NCI-H345 treated with DMSO at 0.1 percent for 48 hours (cell line): Measurements from ENCODE around the gene HSF5.

ENCODE experiments used
- DNase-seq: peaks from one replicate; lab custom pipeline; 2025; ENCODE audit not compliant: unreplicated experiment; lab: John Stamatoyannopoulos, UW

The HSF5 gene, protein sequence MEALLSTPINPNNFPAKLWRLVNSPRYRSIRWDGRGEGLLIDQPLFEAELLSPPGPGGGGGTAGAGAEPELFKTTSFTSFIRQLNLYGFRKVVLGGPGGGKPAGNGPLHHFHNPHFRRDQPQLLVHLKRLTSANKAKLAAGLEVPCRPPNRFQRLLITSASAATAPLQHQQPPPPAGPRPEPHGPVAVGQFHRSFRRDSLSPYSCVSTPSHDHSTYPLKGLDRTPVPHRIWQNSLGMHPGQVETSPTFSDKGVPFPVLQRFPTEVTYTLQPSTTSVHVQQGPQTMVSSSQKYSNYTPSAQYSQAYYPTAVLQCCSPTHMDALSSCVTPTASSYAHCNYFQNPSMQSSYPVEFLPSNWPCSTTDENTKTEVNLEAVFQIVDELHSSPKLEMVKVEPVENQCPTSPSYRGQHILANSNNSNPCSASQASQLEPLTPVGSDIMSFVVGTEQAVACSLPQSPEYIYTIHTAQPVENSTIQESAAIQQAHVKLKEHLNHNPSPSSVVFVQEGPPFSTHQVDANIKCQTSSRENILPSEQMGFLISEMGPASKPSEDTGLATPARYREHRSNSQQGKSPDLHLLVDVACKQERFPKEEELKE

DNA sequence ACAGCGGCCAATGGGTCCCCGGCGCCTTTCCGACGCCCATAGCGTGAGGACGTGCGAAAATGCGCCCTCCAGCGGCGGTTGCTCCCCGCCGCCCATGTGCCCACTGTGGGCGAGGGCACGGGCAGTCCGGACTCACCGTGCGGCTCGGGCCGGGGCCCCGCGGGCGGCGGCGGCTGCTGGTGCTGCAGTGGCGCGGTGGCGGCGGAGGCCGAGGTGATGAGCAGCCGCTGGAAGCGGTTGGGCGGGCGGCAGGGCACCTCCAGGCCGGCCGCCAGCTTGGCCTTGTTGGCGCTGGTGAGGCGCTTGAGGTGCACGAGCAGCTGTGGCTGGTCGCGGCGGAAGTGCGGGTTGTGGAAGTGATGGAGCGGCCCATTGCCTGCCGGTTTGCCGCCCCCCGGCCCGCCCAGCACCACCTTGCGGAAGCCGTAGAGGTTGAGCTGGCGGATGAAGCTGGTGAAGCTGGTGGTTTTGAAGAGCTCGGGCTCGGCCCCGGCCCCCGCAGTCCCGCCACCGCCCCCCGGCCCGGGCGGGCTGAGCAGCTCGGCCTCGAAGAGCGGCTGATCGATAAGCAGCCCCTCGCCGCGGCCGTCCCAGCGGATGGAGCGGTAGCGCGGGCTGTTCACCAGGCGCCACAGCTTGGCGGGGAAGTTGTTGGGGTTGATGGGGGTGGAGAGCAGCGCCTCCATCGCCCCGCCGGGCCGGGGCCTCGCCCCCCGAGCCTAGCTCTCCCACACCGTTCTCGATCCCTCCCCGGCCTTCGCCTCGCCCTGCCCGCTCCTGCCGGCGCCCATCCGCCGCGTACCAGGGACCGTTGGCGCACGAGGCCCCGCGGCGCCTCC lies at the start of gene HSF5:
Gene HSF5, minus strand, starts transcription at position 820 of the 839 bp plus-strand sequence. Its CDS starts 134 bp downstream, at position 686.
- DNase-seq = no peak

DNA sequence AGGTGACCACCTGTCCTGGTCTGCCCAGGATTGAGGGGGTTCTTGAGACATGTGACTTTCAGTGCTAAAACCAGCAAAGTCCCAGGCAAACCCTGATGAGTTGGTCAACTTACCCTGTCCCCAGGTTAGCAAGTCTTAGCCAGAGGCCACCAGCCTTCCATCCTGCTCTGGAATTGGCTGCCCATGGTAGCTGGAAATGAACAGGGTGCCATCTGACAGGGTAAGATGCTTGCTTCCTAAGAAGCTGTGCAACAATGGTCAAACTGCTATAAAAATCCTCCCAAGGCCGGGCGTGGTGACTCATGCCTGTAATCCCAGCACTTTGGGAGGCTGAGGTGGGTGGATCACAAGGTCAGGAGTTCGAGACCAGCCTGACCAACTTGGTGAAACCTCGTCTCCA lies 49.1 kb upstream of the HSF5 start:
- DNase-seq = no peak

DNA sequence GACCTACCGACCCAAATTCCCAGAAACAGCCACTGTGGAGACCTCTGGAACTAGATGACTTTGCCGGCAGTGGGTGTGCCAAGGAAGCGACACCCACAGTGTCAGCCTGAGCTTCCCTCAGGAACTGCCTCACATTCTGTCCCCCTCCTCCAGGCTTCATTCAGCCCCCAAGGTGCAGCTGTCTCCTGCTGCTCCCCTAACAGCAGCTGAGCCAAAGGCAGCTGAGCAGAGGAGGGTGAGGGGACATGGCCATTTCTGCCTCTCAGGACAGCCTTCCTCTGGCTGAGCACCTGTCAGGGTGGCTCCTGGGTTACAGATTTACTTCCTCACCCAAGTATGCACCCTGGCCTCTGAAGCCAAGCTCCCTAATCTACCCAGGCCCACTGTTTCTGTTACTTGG lies 48.3 kb upstream of the HSF5 start:
- no peak for DNase-seq

DNA sequence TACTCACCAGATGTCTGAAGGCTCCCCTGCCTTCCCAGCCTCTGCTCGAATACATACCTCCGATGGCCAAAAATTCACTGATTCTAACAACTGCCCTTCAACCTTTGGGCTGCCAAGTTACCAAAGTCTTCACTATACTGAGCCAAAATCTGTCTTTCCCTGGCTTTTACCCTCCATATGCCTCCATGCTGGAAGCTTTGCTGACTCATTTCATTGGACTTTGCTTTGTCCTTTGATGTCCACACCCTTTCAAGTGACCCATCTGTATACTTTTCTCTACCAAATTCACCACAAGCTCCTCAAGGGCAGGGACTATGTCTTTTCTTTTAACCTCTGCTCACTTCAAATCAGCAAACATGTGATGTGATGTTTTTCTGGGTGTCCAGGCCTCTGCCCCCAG lies 47.2 kb upstream of the HSF5 start:
- no peak for DNase-seq

DNA sequence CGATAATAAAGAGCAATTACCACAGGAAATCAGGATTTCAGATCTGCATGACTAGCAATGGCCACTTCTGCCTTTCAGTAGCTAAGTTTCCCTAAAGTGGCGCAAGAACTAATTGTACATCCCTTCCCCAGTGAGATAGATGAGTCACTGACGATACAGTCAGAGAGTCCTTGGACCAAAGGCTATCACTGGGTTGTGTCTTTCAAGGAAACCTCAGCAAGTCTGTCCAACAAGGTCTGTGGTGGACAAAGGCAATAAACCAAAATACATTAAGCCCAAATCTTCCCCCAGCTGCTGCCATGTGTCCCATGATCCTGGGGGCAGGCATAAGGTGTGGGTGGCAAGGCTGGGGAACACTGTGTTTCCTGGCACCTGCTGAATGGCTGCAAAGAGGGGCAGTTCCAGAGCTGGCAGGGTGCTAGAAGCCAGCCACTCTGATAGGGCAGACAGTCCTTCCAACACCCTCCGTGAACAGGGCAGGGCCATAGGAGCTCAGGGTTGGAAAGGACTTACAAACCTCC lies 46.8 kb upstream of the HSF5 start:
- no peak for DNase-seq

DNA sequence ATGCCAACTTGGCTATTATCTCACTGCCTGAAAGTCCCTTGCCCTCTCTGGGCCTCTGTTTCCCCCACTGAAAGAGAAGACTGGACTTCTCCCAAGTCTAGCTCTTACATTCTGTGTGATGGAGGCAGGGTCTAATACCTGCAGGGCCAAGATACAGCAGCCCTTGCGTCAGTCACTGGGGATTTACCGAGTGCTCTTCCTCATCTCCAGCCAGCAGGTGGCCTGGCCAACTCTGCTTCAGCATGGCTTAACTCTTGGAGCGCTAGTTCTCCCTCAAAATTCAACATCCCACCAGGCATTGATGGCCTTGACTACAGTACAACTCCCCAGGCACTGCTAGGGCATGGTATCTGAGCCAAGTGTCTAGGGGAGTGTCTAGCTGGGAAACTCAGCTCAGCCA lies 46.1 kb upstream of the HSF5 start:
- DNase-seq = no peak

DNA sequence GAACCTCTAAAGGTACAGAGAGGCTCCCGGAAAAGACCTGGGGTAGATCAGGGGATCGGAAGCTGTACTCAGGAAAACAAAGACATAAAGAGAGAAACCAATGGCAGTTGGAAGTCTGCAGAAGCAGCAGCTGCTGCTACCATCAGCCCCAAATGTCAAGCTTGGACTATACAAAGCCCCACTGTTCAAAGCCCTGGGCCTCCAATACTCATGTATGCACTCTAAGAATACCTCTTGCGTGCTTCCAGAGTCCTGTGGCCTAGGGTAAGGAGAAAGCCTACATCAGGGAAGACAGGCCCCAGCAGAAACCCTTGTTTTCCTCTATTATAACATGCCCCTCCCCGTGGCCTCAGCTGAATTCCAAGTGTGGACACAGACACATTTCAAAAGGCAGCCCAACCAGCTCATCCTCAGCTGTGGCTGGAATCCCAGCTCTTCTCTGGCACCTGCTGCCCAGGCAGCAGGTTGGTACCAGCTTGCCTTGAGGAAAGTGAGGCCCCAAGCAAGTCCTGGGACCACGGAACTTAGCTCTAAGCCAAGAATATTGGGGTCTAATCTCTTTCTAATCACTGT lies 45.5 kb upstream of the HSF5 start:
- DNase-seq = no peak

DNA sequence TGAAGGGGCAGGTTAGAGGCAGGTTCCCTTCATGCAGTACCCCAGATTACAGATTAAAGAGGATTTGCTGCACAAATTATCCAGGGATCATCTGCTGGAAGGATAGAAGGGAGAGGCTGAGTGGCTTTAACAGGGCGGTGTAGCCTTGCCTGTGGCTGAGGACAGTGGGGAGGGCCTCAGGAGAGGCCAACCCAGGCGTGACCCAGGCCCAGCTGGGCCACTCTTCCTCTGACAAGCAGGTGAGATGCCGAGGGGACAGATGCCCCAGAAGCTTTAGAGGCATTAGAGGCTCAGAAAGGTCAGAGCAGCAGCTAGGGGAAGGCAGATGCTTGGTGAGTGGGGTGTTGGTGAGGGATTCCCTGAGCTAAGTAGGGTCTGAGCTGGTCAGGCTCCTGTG lies 44.3 kb upstream of the HSF5 start:
- DNase-seq = no peak

DNA sequence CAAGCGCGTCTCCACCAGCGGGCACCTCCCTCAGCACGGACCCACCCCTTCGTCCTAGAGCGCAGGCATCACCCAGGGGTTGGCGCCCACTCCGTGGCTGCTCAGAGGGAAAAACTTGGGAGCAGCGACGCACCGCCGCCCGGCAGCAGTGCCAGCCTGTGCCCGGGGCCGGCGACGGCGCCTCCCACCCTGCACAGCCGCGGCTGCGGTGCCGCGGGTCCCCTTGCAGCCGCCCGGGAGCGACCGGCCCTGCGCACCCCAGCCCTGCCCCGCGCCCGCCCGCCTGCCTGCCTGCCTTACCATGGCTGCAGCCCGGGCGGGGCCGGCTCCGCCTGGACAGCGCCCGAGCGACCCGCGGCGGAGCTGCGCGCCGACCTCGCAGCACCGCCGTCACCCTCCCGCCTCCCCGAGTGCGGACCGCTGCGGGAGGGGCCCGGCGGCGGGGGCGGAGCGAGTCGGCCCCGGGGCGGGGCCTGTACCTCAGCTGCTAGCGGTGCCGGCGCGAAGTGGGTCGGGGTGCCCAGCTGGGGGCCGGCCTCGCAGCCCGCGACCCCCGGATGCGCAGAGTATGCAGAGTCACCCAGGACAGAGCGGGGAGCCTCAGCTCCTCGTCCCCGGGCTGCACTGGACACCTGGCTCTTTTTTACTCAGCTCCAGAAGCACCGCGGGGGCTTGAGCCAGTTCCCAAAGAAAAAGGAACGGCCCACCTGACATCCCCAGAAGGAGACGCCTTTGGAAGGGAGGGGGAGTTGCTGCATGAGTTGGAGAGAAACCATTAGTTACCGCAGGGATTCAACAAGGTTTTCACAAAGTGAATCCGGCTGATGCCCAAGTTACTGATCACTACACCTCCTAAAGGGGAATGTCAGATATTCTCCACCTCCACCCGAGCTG lies 43.7 kb upstream of the HSF5 start:
- peak; percentile 7 for DNase-seq

DNA sequence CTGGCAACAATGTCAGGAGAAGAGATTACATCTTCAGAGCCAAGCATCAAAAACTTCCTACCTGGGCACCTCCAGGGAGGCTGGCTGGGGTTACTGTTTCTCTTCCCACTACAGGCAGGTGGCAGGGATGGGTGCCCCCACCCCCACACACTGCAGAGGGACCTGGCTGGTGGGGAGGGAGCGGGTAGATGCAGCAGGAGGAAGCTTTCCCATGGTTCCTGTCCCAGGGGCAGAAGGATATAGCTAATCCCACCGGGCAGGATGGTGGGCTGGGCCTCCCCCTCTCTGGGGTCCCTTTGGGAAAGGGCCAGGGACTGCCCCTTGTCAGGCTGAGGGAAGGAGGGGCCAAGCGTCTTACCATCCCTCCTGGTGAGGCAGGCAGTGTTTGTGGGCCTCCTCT lies 42.9 kb upstream of the HSF5 start:
- no peak for DNase-seq

DNA sequence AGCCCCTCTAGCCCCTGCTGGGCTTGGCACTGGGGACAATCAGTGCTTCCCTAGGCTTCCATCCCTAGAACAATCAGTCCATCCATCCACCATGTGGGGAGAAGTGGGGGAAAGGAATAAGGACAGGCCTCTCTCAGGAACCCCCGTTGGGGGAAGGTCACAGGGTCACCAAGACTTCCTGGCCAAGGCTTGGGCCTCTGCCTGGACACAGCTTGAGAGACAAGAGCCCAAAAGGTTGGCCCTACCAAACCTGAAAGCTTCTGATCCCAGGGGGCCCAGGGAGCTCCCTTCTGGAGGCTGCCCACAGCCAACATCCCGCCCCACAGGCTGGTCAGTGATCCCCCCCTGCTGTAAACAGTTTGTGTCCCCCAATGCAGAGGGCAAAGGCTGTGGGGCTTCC lies 42.4 kb upstream of the HSF5 start:
- no peak for DNase-seq

DNA sequence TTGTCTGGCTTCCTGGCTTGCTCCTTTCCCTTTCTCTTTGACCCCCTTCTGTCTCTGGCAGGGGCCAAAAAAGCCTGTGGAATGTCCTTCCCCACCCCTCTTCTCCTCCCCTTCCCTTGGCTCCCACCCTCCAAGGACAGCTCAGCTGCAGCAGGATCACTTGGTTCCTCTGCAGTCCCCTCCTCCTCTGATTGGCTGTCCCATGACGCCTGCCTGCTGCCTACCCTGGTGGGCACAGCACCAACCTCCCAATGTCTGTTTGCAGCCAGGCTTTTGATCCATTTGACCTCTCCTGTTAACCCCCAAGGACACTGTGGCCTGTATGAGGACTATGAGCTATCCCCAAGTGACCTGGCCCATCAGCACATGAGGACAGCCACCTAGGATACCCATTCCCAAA lies 41.1 kb upstream of the HSF5 start:
- no peak for DNase-seq

DNA sequence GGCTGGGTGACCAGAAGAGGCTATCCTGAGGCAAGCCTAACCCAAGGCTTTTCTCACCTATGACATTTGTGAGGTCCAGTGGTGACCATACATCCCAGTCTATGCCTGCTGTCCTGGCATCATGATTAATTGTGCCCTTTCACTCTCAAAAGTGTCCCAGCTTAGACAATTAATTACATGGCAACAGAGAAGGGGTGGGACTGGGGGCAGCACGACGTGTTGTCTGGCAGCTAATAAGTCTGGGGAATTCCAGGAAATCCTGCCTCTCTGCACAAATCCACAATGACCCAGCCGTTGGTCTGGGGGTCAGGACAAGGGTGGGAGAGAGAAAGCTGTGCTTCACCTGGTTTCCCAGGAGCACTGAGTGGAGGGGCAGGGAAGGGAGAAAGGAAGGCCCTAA lies 40.2 kb upstream of the HSF5 start:
- no peak for DNase-seq

DNA sequence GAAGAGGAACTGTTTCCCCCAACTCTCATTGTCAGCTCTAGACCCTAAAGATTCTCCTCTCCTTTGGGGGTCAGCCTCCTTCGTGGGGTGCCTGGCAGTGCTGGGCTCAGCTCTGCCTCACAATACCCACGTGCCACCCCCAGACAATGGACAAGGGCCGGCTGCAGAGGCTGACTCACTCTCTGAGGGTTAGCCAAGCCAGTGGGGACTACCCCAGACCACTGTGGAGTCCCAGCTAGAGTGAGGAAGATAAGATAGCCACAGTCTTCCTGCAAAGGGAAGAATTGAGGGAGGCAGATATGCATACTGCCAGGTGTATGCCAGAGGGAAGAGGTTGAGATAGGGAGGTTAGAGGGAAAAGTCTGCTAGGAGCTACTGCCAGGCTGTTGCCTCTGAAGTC lies 39.7 kb upstream of the HSF5 start:
- DNase-seq = no peak

DNA sequence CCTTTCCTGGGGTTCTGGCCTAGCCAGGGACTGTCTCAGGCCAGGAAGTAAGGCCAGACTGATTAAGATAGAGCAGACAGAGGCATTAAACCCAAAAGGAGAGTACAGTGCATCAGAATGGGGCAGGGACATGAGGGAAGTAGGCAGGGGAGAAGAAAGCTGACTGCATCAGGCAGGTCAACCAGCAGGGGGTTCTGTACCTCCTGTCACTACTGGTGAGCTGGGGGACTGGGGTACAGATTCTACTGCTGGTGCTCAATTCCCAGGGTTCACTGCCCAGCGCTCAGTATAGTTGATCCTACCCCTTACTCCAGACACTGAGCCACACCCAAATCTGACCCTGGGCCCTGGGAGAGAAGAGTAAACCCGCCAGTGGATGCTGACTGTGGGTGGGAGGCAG lies 39.1 kb upstream of the HSF5 start:
- DNase-seq = no peak

DNA sequence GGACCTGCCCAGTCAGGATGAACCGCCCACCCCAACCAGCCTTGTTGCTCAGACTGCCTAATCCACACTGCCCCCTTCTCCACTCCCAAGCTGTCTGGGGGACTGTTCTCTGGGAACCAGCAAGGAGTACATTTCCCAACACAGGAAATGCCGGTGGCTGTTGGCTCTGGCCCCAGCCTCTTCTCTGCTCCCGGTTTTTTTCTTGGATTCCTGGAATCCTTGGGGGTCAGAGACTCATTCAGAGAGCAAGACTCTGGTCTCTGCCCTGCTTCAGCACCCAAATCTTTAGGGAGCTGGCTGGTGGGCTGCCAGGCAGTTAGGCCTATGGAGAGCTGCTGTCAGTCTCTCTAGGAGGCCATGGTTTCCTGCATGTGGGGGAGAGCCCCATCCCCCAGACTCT lies 37.0 kb upstream of the HSF5 start:
- DNase-seq = no peak

DNA sequence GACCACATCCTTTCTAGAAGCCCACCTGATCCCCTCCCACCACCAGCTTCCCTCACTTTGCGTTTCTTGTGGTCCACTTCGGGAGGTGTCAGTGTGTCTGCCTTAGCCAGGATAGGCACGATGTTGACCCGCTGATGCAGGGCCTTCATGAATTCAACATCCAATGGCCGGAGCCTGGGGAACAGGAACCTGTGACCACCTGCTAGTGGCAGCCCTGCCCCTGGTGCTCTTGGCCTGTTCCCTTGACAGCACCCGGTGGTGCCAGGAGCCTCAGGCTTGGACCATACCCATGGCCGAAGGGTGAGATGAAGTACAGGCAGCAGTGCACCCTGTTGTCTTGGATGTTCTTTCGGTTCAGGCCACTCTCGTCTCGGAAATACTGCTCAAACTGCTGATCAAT lies 33.5 kb upstream of the HSF5 start:
- no peak for DNase-seq

DNA sequence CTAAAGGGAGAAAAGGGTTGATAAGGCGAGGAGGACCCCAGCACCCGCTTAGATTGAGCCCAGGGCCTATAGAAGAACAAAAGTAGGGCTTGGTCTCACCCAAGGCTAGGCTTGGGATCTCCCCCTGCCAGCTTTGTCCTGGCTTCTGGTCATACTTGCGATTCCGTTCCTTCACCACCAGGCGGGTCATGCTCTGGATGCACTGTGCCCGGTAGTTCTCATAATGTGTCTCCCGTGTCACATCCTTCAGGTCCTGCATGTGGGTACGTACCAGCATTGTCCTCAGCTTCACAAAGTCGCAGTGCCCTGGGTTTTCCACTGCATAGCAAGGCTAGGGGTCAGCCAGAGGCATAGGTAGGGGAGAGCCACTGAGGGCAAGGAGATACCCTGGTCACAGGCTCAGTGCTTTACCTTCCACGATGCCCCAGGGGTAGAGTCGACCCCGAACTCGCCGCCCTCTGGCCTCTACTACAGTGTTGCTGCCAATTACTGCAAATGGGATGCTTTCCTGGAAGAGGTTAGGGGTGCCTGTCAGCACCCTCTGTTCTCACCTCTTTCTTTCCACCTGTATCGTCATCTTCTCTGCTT lies 32.7 kb upstream of the HSF5 start:
- DNase-seq = no peak

DNA sequence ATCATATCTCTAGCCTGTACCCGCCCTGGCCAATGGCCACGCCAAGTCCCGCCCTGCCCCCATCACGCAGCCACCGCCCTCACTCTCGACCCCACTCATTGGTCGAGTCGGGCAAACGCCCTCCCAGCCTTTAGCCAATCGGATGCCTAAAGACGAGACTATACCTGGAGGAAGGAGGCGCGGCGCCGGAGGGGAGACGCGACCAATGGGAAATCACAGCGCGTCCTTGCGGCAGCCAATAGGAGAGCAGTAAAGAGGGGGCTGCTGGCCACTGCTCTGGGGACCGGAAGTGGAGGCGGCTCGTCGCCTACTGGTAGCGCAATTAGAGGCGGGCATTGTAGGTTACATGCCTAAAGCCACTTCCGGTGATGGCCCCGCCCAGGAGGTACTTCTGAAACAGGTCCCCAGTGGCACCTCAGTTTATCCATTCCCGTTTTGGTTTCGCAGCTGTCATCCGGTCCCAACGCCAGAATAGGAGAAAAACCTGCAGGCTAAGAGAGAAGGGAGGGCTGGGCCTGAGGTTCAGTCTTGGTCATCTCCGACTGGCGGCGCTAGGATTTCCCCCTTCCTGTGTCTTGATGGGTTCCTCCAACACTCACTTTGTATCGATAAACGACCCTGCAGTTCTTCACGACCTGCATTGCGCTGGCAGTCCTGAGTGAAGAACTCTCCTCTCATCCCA lies 29.9 kb upstream of the HSF5 start:
- peak; percentile 99 for DNase-seq
